Heart left ventricle (tissue), 13 donors: ENCODE measurements around the gene TADA3.

Source experiments
- POLR2A ChIP-seq, 2 donors: fragments of 450-650 bp; IDR thresholded peaks; one replicate each; pipeline ENCODE4 v1.6.1; 2017; ENCODE audit warnings: antibody characterized with exemption in 2 of 2, mild to moderate bottlenecking in 2 of 2, moderate library complexity in 2 of 2
- TF ChIP-seq, protein P1 (sequence below), 12 donors: fragments of 200-600 bp; sonication (generic) in 4 of 12; IDR thresholded peaks; one replicate each; pipeline versions ENCODE4 v1.5.0 to v1.8.0; 2018 to 2022; ENCODE audit warnings: antibody characterized with exemption in 12 of 12, mild to moderate bottlenecking in 5 of 12
- donor health status: ischemic (EF 13 %, LVEDD 7.1; RV severe dilation, severe dysfunction).
- donor health status: DM: no; HTN: yes; CAD: no.
- donor health status: DM: no; HTN: no; CAD: no.
- donor health status: ischemic (EF 25% LVEDD 6.9; RV normal size, moderate dysfunction).
- donor health status: ischemic (EF 25% LVEDD 5.7; RV mildly dilated, moderate dysfunction).
- donor health status: ischemic (EF 35%, LVEDD 5.7; RV mildly dilated, moderate dysfunction).
- donor health status: nonischemic (EF 11% LVEDD 7.7; RV severe dilation, severe dysfunction).
- donor health status: DM: yes; HTN: yes; CAD: no.
- donor health status: PGD.
- donor health status: ischemic (EF 29% LVEDD 5.4; RV normal size, mild dysfunction).
- donor health status: nonischemic (EF 23%, LVEDD 6.1; RV moderate dilation, normal function).

DNA sequence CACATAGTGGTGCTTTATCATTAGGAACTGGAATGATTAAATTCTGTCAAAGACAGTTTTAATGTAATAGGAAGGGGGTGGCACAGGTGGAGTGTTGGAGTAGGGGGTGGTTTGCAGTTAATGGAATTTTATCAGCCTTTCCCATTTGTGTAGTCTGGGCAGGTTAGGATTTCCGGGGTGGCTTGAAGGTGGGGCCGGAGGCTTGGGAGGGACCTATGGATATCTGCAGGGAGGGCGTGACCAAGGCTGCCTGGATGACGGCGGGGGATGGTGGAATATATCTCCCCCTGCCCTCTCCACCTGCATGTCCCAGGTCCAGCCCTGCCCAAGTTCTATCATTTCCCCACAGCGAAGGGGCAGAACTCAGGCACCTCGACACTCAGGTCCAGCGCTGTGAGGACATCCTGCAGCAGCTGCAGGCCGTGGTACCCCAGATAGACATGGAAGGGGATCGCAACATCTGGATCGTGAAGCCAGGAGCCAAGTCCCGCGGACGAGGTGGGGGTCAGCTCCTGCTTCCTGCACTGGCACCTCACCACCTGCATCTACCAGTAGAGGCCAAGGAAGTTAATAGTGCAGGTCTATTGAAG lies 33.3 kb upstream of the TADA3 start:
- no peak for TF ChIP-seq POLR2A (IDR thresholded peaks at IDR 0.05)
- TF ChIP-seq, protein P1, sequence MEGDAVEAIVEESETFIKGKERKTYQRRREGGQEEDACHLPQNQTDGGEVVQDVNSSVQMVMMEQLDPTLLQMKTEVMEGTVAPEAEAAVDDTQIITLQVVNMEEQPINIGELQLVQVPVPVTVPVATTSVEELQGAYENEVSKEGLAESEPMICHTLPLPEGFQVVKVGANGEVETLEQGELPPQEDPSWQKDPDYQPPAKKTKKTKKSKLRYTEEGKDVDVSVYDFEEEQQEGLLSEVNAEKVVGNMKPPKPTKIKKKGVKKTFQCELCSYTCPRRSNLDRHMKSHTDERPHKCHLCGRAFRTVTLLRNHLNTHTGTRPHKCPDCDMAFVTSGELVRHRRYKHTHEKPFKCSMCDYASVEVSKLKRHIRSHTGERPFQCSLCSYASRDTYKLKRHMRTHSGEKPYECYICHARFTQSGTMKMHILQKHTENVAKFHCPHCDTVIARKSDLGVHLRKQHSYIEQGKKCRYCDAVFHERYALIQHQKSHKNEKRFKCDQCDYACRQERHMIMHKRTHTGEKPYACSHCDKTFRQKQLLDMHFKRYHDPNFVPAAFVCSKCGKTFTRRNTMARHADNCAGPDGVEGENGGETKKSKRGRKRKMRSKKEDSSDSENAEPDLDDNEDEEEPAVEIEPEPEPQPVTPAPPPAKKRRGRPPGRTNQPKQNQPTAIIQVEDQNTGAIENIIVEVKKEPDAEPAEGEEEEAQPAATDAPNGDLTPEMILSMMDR (IDR thresholded peaks at IDR 0.05): no peak
